Measurements from ENCODE around the gene MAP1S.

DNA sequence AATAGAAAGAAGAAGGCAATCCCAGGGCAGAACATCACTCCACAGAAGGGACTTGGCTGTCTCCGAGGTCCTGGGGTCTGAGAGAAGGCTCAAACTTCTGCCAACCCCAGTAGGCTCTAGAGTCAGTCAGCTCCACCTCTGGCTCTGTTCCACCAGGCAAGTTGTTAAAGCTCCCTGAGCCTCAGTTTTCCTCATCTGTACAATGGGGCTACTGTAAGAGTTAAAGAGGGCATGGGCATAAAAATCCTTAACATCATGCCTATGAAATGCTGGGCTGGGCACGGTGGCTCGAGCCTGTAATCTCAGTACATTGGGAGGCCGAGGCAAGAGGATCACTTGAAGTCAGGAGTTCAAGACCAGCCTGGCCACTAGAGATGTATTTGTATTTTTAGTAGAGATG, 36.2 kb upstream of the MAP1S start:
- TF ChIP-seq EP300 (IDR thresholded peaks at IDR 0.05; ENCODE audit: low read depth) (no peak), POLR2AphosphoS5 (IDR thresholded peaks at IDR 0.05) (no peak)
- TF ChIP-seq, protein P1, sequence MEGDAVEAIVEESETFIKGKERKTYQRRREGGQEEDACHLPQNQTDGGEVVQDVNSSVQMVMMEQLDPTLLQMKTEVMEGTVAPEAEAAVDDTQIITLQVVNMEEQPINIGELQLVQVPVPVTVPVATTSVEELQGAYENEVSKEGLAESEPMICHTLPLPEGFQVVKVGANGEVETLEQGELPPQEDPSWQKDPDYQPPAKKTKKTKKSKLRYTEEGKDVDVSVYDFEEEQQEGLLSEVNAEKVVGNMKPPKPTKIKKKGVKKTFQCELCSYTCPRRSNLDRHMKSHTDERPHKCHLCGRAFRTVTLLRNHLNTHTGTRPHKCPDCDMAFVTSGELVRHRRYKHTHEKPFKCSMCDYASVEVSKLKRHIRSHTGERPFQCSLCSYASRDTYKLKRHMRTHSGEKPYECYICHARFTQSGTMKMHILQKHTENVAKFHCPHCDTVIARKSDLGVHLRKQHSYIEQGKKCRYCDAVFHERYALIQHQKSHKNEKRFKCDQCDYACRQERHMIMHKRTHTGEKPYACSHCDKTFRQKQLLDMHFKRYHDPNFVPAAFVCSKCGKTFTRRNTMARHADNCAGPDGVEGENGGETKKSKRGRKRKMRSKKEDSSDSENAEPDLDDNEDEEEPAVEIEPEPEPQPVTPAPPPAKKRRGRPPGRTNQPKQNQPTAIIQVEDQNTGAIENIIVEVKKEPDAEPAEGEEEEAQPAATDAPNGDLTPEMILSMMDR (IDR thresholded peaks at IDR 0.05): no peak

Data from transverse colon (tissue), 4 donors.